Retinal pigment epithelial cell (primary cell): ENCODE data around the gene STIM1.

Experiments used
- DNase-seq: peaks from one replicate; pipeline ENCODE4 v3.0.0-alpha.2; 2010; ENCODE audit warnings: low read depth
- H3K4me3 ChIP-seq: 2 replicates; pipeline ENCODE4 v1.5.1; 2011; ENCODE audit warnings: mild to moderate bottlenecking, low read length, control low read depth, moderate library complexity
- TF ChIP-seq, protein P1 (sequence below): conservative IDR thresholded peaks from 2 replicates; pipeline ENCODE4 v1.5.1; 2011; ENCODE audit warnings: low read depth, low read length, control low read depth, inconsistent platforms

Gene STIM1

DNA sequence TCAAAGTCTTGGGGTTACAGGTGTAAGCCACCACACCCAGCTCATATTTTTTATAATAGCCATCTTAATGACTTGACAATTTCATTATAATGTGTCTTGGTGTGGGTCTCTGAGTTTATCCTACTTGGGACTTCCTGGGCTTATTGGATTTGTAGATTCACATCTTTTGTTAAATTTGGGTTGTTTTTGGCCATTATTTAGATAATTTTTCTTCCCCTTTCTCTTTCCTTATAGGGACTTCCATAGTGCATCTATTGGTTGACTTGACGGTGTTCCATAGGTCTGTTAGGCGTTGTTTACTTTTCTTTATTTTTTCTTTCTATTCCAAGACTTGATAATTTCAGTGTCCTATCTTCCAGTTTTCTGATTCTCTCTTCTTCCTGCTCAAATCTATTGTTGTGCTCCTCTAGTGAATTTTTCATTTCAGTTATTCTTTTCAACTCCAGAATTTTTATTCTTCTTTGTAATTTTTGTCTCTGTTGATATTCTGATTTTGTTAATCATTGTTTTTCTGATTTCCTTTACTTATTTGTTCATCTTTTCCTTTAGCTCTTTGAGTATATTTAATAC lies 284.7 kb downstream of the STIM1 start:
- TF ChIP-seq, protein P1, sequence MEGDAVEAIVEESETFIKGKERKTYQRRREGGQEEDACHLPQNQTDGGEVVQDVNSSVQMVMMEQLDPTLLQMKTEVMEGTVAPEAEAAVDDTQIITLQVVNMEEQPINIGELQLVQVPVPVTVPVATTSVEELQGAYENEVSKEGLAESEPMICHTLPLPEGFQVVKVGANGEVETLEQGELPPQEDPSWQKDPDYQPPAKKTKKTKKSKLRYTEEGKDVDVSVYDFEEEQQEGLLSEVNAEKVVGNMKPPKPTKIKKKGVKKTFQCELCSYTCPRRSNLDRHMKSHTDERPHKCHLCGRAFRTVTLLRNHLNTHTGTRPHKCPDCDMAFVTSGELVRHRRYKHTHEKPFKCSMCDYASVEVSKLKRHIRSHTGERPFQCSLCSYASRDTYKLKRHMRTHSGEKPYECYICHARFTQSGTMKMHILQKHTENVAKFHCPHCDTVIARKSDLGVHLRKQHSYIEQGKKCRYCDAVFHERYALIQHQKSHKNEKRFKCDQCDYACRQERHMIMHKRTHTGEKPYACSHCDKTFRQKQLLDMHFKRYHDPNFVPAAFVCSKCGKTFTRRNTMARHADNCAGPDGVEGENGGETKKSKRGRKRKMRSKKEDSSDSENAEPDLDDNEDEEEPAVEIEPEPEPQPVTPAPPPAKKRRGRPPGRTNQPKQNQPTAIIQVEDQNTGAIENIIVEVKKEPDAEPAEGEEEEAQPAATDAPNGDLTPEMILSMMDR = no peak
- no peak overlapping the region for H3K4me3 ChIP-seq
- DNase-seq = no peak
